MM.1S (cell line): ENCODE measurements around the gene SLC9A3.

Experiments
- DNase-seq: peaks from one replicate; pipeline ENCODE4 v3.0.0-alpha.2; 2015
- H2AFZ ChIP-seq: fragments of 300-600 bp; sonication (generic); 2 replicates; pipeline ENCODE4 v1.6.0; 2016; ENCODE audit warnings: antibody characterized with exemption, low read length
- H3F3A ChIP-seq: fragments of 300-600 bp; sonication (generic); 2 replicates; pipeline ENCODE4 v1.6.1; 2016; ENCODE audit warnings: mild to moderate bottlenecking, antibody characterized with exemption, low read length, moderate library complexity, mixed read lengths; ENCODE audit not compliant: insufficient read depth
- H3K27ac ChIP-seq: fragments of 300-600 bp; sonication (generic); 2 replicates; pipeline ENCODE4 v1.5.1; 2016; ENCODE audit warnings: mild to moderate bottlenecking, low read length
- H3K27me3 ChIP-seq: fragments of 300-600 bp; sonication (generic); replicated peaks from 2 replicates; pipeline ENCODE4 v1.6.0; 2016; ENCODE audit warnings: low read length; ENCODE audit not compliant: insufficient read depth
- H3K36me3 ChIP-seq: fragments of 300-600 bp; sonication (generic); replicated peaks from 2 replicates; pipeline ENCODE4 v1.6.1; 2016; ENCODE audit warnings: mild to moderate bottlenecking, low read length, mixed read lengths; ENCODE audit not compliant: insufficient read depth
- H3K4me1 ChIP-seq: fragments of 300-600 bp; sonication (generic); 2 replicates; pipeline ENCODE4 v1.6.1; 2016; ENCODE audit warnings: low read length, mixed read lengths
- H3K4me2 ChIP-seq: fragments of 300-600 bp; sonication (generic); 2 replicates; pipeline ENCODE4 v1.6.0; 2016; ENCODE audit warnings: low read depth, low read length
- H3K4me3 ChIP-seq: fragments of 300-600 bp; sonication (generic); 2 replicates; pipeline ENCODE4 v1.5.1; 2016; ENCODE audit warnings: low read length, mixed read lengths
- H3K79me2 ChIP-seq: fragments of 300-600 bp; sonication (generic); 2 replicates; pipeline ENCODE4 v1.6.1; 2016; ENCODE audit warnings: mixed run types, low read length, mixed read lengths
- H3K9ac ChIP-seq: fragments of 300-600 bp; sonication (generic); 2 replicates; pipeline ENCODE4 v1.6.1; 2016; ENCODE audit warnings: low read length, mixed read lengths
- H3K9me2 ChIP-seq: fragments of 300-600 bp; sonication (generic); replicated peaks from 2 replicates; pipeline ENCODE4 v1.6.1; 2016; ENCODE audit warnings: mild to moderate bottlenecking, low read length, mixed read lengths; ENCODE audit not compliant: insufficient read depth
- H3K9me3 ChIP-seq: fragments of 300-600 bp; sonication (generic); replicated peaks from 2 replicates; pipeline ENCODE4 v1.6.1; 2016; ENCODE audit warnings: mild to moderate bottlenecking, low read length, mixed read lengths; ENCODE audit not compliant: insufficient read depth
- H4K20me1 ChIP-seq: fragments of 300-600 bp; sonication (generic); 2 replicates; pipeline ENCODE4 v1.6.1; 2016; ENCODE audit warnings: mild to moderate bottlenecking, low read length, moderate library complexity, mixed read lengths; ENCODE audit not compliant: insufficient read depth
- CTCF ChIP-seq: fragments of 300-600 bp; sonication (generic); IDR thresholded peaks from 2 replicates; pipeline ENCODE4 v1.5.1; 2016; ENCODE audit warnings: antibody characterized with exemption, low read length, mixed read lengths
- EZH2 ChIP-seq: fragments of 300-600 bp; sonication (generic); optimal IDR thresholded peaks from 2 replicates; pipeline ENCODE3; 2017; ENCODE audit warnings: low read depth, mild to moderate bottlenecking, antibody characterized with exemption, low read length, mixed read lengths
- EZH2phosphoT487 ChIP-seq: fragments of 300-600 bp; sonication (generic); IDR thresholded peaks from 2 replicates; pipeline ENCODE4 v1.6.1; 2018; ENCODE audit warnings: antibody characterized with exemption, low read length

The SLC9A3 gene

DNA sequence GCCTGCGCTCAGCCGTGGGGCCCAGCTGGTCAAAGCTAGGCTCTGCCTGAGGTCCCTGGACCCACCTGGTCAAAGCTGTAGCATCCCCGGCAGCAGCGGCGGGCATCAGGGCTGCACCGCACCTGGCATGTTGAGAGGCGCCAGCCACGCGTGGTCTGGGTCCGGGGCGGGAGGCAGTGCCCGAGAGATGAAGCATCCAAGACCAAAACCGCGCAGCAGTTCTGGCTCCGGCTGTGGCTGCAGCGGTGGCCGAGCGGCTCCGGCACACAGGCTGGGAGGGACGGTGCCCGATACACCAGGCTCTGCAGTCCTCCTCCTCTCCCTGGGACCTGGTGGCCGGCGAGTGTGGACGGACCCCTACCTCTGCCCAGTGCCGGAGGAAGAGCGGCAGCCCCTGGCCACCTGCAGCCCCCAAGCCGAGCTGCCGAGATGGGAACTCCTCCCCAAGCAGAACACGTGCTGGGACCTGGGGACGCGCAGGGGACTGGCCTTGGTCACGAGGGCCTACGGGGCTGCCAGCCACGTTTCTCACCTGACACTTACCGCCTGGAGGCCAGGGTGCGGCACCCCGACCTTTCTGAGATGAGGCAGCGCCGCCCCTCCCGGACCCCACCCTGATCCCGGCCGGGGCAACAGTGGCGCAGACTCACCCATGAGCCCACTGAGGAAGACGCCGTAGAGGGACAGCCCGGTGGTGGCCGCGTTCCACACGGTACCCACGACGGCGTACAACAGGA lies 33.0 kb downstream of the SLC9A3 start:
- no peaks in the 10 kb centered on the region for H3K9me2 ChIP-seq
- no peaks in the 10 kb centered on the region for H3K4me1 ChIP-seq
- no peak overlapping the region for H3K9ac ChIP-seq
- no peak overlapping the region for H3K27ac ChIP-seq
- no peaks in the 10 kb centered on the region for H3K79me2 ChIP-seq
- no peaks in the 10 kb centered on the region for H3K36me3 ChIP-seq
- H3F3A ChIP-seq: no peaks in the 10 kb centered on the region
- DNase-seq: no peak
- H3K27me3 ChIP-seq: peaks cover 73% of the 10 kb centered on the region
- no peaks in the 10 kb centered on the region for H4K20me1 ChIP-seq
- no peak overlapping the region for H3K4me3 ChIP-seq
- TF ChIP-seq CTCF: no peak
- no peak for TF ChIP-seq EZH2phosphoT487
- TF ChIP-seq EZH2: no peak
- no peaks in the 10 kb centered on the region for H3K9me3 ChIP-seq
- no peak overlapping the region for H2AFZ ChIP-seq
- no peak overlapping the region for H3K4me2 ChIP-seq

GRCh38 chr5:490116-491106 lies 33.8 kb downstream of the SLC9A3 start:
- Histone ChIP-seq H4K20me1 (no peaks in the 10 kb centered on the region), H3K4me1 (no peaks in the 10 kb centered on the region), H3F3A (no peaks in the 10 kb centered on the region), H3K9me2 (no peaks in the 10 kb centered on the region), H3K4me3 (no peak overlapping the region), H3K4me2 (no peak overlapping the region), H3K27me3 (peaks cover 73% of the 10 kb centered on the region), H3K9ac (no peak overlapping the region), H3K79me2 (no peaks in the 10 kb centered on the region), H3K27ac (no peak overlapping the region), H3K36me3 (no peaks in the 10 kb centered on the region), H2AFZ (no peak overlapping the region), H3K9me3 (no peaks in the 10 kb centered on the region)
- TF ChIP-seq EZH2 (no peak), EZH2phosphoT487 (no peak), CTCF (no peak)
- no peak for DNase-seq

- Histone ChIP-seq H3K9ac (no peak overlapping the region), H3K9me3 (no peaks in the 10 kb centered on the region), H3K4me2 (no peak overlapping the region), H3K4me3 (no peak overlapping the region), H4K20me1 (no peaks in the 10 kb centered on the region), H3K9me2 (no peaks in the 10 kb centered on the region), H3F3A (no peaks in the 10 kb centered on the region), H3K27ac (no peak overlapping the region), H2AFZ (no peak overlapping the region), H3K4me1 (no peaks in the 10 kb centered on the region), H3K79me2 (no peaks in the 10 kb centered on the region), H3K27me3 (peaks cover 75% of the 10 kb centered on the region), H3K36me3 (no peaks in the 10 kb centered on the region)
- no peak for TF ChIP-seq EZH2phosphoT487
- no peak for TF ChIP-seq EZH2
- no peak for TF ChIP-seq CTCF
- DNase-seq: no peak
These were observed 34.6 kb downstream of the SLC9A3 start for GRCh38 chr5:489689-490080.
